ENCODE data around the gene MTFR1L.

MTFR1L gene

GRCh38 chr1:25819491-25820246 is at the start of gene MTFR1L:
Gene MTFR1L (plus strand): TSS chr1:25819954. CDS start chr1:25823105, 3,151 bp downstream.
- Histone ChIP-seq H3K36me3 (peaks cover 7 to 37% (median 25%) of the 10 kb centered on the region in 3 donors), H3K4me1 (peaks cover 0 to 33% (median 27%) of the 10 kb centered on the region in 4 donors), H3K27ac (peak within 1 kb of the TSS; percentile 83 to 92), H3K9me3 (no peaks in the 10 kb centered on the region), H3K27me3 (no peaks in the 10 kb centered on the region), H3K4me3 (peak within 1 kb of the TSS; percentile 77 to 93)
- intact Hi-C loops (cut with DNase I; ENCODE audit: low total_unique reads) = loop anchor here (5.0 kb wide), 3 partner anchors 48 to 417 kb away; partner anchors contain the start of gene PAFAH2
- TF ChIP-seq CTCF (IDR thresholded peaks at IDR 0.05) = no peak
- peak; percentile 81 to 92 for DNase-seq

GRCh38 chr1:25770541-25771220 is 49.1 kb upstream of the MTFR1L start:
- no peak for TF ChIP-seq CTCF (IDR thresholded peaks at IDR 0.05)
- Histone ChIP-seq H3K27me3 (no peaks in the 10 kb centered on the region), H3K27ac (no peak overlapping the region), H3K36me3 (peaks cover 0 to 22% (median 16%) of the 10 kb centered on the region in 3 donors), H3K4me1 (peaks cover 0 to 13% (median 10%) of the 10 kb centered on the region in 4 donors), H3K9me3 (no peaks in the 10 kb centered on the region), H3K4me3 (no peak overlapping the region)
- no peak for DNase-seq
- intact Hi-C loops (cut with DNase I; ENCODE audit: low total_unique reads) = no loop called here

GRCh38 chr1:25771221-25772114 is 48.3 kb upstream of the MTFR1L start:
- DNase-seq = no peak
- intact Hi-C loops (cut with DNase I; ENCODE audit: low total_unique reads) = no loop called here
- no peaks in the 10 kb centered on the region for H3K9me3 ChIP-seq
- peaks cover 0 to 22% (median 16%) of the 10 kb centered on the region in 3 donors for H3K36me3 ChIP-seq
- TF ChIP-seq CTCF (IDR thresholded peaks at IDR 0.05) = no peak
- peaks cover 0 to 10% (median 2%) of the 10 kb centered on the region in 4 donors for H3K4me1 ChIP-seq
- no peak overlapping the region for H3K4me3 ChIP-seq
- H3K27ac ChIP-seq = no peak overlapping the region
- H3K27me3 ChIP-seq = no peaks in the 10 kb centered on the region

- H3K4me3 ChIP-seq = no peak overlapping the region
- H3K27ac ChIP-seq = no peak overlapping the region
- DNase-seq = no peak
- H3K9me3 ChIP-seq = no peaks in the 10 kb centered on the region
- no peak for TF ChIP-seq CTCF (IDR thresholded peaks at IDR 0.05)
- H3K36me3 ChIP-seq = peaks cover 0 to 19% (median 18%) of the 10 kb centered on the region in 3 donors
- no peaks in the 10 kb centered on the region for H3K27me3 ChIP-seq
- intact Hi-C loops (cut with DNase I; ENCODE audit: low total_unique reads) = no loop called here
- H3K4me1 ChIP-seq = peaks cover 0 to 5% (median 0%) of the 10 kb centered on the region in 4 donors
Measured at GRCh38 chr1:25772164-25772563, 47.6 kb upstream of the MTFR1L start.

- H3K36me3 ChIP-seq = peaks cover 0 to 19% (median 18%) of the 10 kb centered on the region in 3 donors
- H3K4me3 ChIP-seq = no peak overlapping the region
- no peak overlapping the region for H3K27ac ChIP-seq
- no peaks in the 10 kb centered on the region for H3K9me3 ChIP-seq
- no peak for TF ChIP-seq CTCF (IDR thresholded peaks at IDR 0.05)
- H3K4me1 ChIP-seq = peaks cover 0 to 5% (median 0%) of the 10 kb centered on the region in 4 donors
- no peaks in the 10 kb centered on the region for H3K27me3 ChIP-seq
- no peak for DNase-seq
- intact Hi-C loops (cut with DNase I; ENCODE audit: low total_unique reads) = no loop called here
Measured at GRCh38 chr1:25772692-25773245, 47.0 kb upstream of the MTFR1L start.

Data from tibial artery (tissue), 4 donors.